ENCODE measurements around the gene CDH20.

GRCh38 chr18:61530681-61531080 is 197.5 kb downstream of the CDH20 start:
- TF ChIP-seq CTCF (IDR thresholded peaks at IDR 0.05; ENCODE audit: insufficient read depth, low read length, poor library complexity, severe bottlenecking) (no peak), EZH2phosphoT487 (conservative IDR thresholded peaks at IDR 0.05; ENCODE audit: low read length) (no peak)
